Glomerular endothelial cell (primary cell): ENCODE measurements around the gene PKNOX2. TPM values are rescaled to one million over a fixed set of nuclear protein-coding genes. Genes with fewer than 3 reads are reported as not detected.

Experiments
- DNase-seq: peaks from one replicate; pipeline ENCODE4 v3.0.0-alpha.2; 2011; ENCODE audit warnings: low read depth, low spot score; ENCODE audit errors: extremely low read depth
- total RNA-seq: library from RNA; depleted of rRNA; stranded (reverse); fragments of >200 nt; gene quantifications from 2 replicates; pipeline ENCODE4 v1.2.3, GENCODE V29; 2015

The PKNOX2 gene
- total RNA-seq, 1 donor from 2014 or later: 0.76 TPM

GRCh38 chr11:125426818-125427528, 262.4 kb downstream of the PKNOX2 start:
- DNase-seq: no peak

- DNase-seq: no peak
These were observed 264.1 kb downstream of the PKNOX2 start for GRCh38 chr11:125428486-125429173.

GRCh38 chr11:125429174-125429707, 264.7 kb downstream of the PKNOX2 start:
- DNase-seq: no peak

- DNase-seq: no peak
These were observed 265.5 kb downstream of the PKNOX2 start for GRCh38 chr11:125429807-125430678.

GRCh38 chr11:125431009-125431408, 266.5 kb downstream of the PKNOX2 start:
- no peak for DNase-seq

GRCh38 chr11:125431481-125431880, 266.9 kb downstream of the PKNOX2 start:
- no peak for DNase-seq

- DNase-seq: no peak
These were observed 269.0 kb downstream of the PKNOX2 start for GRCh38 chr11:125433454-125434121.

- DNase-seq: no peak
These were observed 271.1 kb downstream of the PKNOX2 start for GRCh38 chr11:125435461-125436238.

GRCh38 chr11:125441648-125442410, 277.3 kb downstream of the PKNOX2 start:
- no peak for DNase-seq

- DNase-seq: no peak
These were observed 278.4 kb downstream of the PKNOX2 start for GRCh38 chr11:125442946-125443345.

- DNase-seq: no peak
These were observed 279.3 kb downstream of the PKNOX2 start for GRCh38 chr11:125443767-125444311.

GRCh38 chr11:125445731-125446130, 281.2 kb downstream of the PKNOX2 start:
- DNase-seq: no peak

GRCh38 chr11:125446279-125446678, 281.7 kb downstream of the PKNOX2 start:
- DNase-seq: no peak

- DNase-seq: no peak
These were observed 283.2 kb downstream of the PKNOX2 start for GRCh38 chr11:125447721-125448120.

GRCh38 chr11:125448136-125448535, 283.6 kb downstream of the PKNOX2 start:
- DNase-seq: no peak

GRCh38 chr11:125449565-125449964, 285.0 kb downstream of the PKNOX2 start:
- no peak for DNase-seq

- DNase-seq: no peak
These were observed 287.0 kb downstream of the PKNOX2 start for GRCh38 chr11:125451400-125452124.

- DNase-seq: no peak
These were observed 287.5 kb downstream of the PKNOX2 start for GRCh38 chr11:125452125-125452470.
